GM12892 (cell line): ENCODE results near the gene TRIM17.
A peak's percentile ranks its signal among the peaks of the same experiment; 100 is the strongest.

Experiments
- DNase-seq: peaks from one replicate; pipeline ENCODE4 v3.0.0; 2011; ENCODE audit not compliant: insufficient read length
- FAIRE-seq: peaks from 2 replicates; lab custom pipeline; 2011; peaks lifted over from hg19 to GRCh38; lab: Jason Lieb, UNC
- POLR2A ChIP-seq: IDR thresholded peaks from 2 replicates; pipeline ENCODE4 v1.6.1; 2011; ENCODE audit warnings: low read depth, low read length, control low read depth
- POLR2AphosphoS5 ChIP-seq: IDR thresholded peaks from 2 replicates; pipeline ENCODE4 v1.6.1; 2011; ENCODE audit warnings: low read depth, low read length, control low read depth
- TAF1 ChIP-seq: IDR thresholded peaks from 2 replicates; pipeline ENCODE4 v1.6.1; 2011; ENCODE audit warnings: low read depth, mild to moderate bottlenecking, control low read depth, low read length, borderline replicate concordance

Gene TRIM17

GRCh38 chr1:228383773-228384172 is 32.9 kb downstream of the TRIM17 start:
- no peak for DNase-seq
- TF ChIP-seq TAF1 (no peak), POLR2A (no peak), POLR2AphosphoS5 (no peak)
- no peak for FAIRE-seq

DNA sequence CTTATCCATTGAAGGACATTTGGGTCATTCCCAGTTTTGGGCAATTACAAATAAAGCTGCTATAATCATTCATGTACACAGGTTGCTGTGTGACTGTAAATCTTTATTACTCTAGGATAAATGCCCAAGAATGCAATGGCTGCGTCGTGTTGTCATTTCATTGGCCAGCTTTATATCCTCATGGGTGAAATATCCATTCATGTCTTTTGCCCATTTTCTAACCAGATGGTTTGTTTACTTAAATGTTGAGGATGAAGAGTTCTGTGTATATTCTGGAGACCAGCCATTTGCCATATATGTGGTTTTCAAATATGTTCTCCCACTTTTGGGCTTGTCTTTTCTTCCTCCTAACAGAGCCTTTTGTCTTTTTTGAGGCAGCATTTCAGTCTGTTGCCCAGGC is 35.3 kb downstream of the TRIM17 start:
- no peak for TF ChIP-seq POLR2AphosphoS5
- no peak for TF ChIP-seq TAF1
- no peak for TF ChIP-seq POLR2A
- DNase-seq, result no peak
- FAIRE-seq, result no peak

GRCh38 chr1:228379666-228380065 is 37.0 kb downstream of the TRIM17 start:
- no peak for TF ChIP-seq POLR2A
- no peak for TF ChIP-seq TAF1
- TF ChIP-seq POLR2AphosphoS5, result no peak
- FAIRE-seq, result no peak
- no peak for DNase-seq

- FAIRE-seq (no peak), DNase-seq (no peak)
- TF ChIP-seq POLR2A (no peak), TAF1 (no peak), POLR2AphosphoS5 (no peak)
Measured at GRCh38 chr1:228378873-228379460, 37.7 kb downstream of the TRIM17 start.

DNA sequence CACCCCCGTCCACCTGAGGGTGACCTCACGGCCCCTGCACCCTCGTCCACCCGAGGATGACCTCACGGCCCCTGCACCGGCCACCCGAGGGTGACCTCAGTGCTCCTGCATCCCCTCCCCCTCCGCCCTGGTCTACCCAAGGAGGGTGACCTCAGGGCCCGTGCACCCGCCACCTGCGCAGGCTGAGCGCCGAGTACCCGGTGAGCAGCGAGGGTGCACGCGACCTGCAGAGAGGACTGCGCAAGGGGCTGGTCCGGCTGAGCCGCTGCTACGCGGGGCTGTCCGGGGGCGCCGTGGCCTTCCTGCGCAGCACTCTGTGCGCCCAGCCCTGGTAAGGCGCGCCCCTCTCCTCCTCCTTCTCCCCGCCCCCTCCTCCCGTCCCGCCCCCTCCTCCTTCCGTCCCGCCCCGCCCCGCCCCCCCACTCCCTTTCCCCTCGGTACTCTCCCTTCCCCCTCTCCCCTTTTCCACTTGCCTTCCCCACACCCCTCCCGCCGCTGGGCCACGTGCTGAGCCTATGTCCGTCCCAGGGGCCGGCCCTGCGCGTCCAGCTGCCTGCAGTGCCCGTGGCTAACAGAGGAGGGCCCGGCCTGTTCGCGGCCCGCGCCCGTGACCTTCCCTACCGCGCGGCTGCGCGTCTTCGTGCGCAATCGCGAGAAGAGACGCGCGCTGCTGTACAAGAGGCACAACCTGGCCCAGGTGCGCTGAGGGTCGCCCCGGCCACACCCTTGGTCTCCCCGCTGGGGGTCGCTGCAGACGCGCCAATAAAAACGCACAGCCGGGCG is 38.4 kb downstream of the TRIM17 start:
- DNase-seq (no peak), FAIRE-seq (no peak)
- no peak for TF ChIP-seq POLR2A
- no peak for TF ChIP-seq TAF1
- no peak for TF ChIP-seq POLR2AphosphoS5

DNA sequence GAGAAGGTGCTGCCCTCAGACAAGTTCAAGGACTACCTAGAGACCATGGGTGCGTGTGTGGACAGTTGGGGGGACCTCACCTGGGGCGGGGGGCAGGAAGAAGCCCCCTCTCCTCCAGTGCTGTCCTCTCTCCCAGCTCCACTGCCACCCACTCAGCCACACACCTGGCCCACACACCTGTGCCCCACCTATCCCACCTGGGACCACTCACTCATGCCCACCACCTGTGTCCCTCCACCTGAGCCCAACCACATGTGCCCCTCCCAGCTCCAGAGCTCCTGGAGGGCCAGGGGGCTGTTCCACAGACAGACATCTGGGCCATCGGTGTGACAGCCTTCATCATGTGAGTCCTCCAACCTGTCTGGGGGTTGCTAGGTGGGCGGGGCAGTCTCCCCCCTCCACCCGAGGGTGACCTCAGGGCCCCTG is 39.0 kb downstream of the TRIM17 start:
- no peak for TF ChIP-seq POLR2AphosphoS5
- no peak for TF ChIP-seq TAF1
- no peak for TF ChIP-seq POLR2A
- DNase-seq, result peak; percentile 19
- FAIRE-seq, result no peak

DNA sequence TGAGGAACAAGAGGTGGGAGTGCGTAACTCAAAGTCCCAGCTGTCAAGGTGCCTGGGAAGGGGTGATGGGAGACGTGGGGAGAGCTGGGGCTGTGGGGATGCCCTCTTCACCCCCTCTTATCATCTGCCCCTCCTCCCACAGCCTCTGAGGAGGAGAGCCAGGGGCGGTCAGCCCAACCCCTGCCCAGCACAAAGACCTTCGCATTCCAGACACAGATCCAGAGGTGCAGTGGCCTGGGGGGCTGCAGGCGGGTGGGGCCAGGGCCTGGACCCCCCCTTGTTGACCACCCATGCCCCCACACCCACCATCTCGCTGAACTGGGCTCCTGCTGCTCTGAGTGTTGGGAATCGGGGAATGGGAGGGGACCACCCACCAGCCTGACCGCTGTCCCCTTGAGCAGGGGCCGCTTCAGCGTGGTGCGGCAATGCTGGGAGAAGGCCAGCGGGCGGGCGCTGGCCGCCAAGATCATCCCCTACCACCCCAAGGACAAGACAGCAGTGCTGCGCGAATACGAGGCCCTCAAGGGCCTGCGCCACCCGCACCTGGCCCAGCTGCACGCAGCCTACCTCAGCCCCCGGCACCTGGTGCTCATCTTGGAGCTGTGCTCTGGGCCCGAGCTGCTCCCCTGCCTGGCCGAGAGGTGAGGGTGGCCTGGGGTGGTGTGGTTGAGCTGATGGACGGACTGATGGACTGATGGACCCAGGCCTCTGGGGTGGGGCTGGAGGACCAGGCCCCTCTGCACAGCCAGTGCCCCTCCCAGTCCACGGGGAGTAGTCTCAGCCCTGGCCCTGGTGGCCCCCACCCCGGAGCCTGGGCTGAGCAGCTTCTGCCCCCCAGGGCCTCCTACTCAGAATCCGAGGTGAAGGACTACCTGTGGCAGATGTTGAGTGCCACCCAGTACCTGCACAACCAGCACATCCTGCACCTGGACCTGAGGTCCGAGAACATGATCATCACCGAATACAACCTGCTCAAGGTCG is 39.7 kb downstream of the TRIM17 start:
- DNase-seq (no peak), FAIRE-seq (no peak)
- TF ChIP-seq POLR2AphosphoS5 (no peak), TAF1 (no peak), POLR2A (no peak)

DNA sequence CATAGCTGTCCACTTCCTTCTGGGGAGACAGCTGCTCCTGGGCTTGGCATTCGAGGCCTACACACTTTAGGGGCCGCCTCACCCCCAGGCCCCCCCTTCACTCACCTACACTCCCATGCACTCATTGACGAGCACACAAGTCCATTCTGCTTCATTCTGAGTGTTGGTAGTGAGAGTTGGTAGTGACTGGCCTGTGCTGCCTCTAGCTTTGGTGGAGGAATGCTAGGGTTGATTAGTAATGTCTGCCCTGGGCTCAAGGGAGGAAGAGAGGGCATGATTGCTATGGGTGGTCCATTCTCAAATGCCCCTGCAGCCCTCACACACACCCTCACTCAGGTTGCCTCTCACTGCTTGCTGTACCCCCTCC is 40.4 kb downstream of the TRIM17 start:
- DNase-seq, result no peak
- TF ChIP-seq POLR2AphosphoS5, result no peak
- no peak for TF ChIP-seq POLR2A
- no peak for FAIRE-seq

DNA sequence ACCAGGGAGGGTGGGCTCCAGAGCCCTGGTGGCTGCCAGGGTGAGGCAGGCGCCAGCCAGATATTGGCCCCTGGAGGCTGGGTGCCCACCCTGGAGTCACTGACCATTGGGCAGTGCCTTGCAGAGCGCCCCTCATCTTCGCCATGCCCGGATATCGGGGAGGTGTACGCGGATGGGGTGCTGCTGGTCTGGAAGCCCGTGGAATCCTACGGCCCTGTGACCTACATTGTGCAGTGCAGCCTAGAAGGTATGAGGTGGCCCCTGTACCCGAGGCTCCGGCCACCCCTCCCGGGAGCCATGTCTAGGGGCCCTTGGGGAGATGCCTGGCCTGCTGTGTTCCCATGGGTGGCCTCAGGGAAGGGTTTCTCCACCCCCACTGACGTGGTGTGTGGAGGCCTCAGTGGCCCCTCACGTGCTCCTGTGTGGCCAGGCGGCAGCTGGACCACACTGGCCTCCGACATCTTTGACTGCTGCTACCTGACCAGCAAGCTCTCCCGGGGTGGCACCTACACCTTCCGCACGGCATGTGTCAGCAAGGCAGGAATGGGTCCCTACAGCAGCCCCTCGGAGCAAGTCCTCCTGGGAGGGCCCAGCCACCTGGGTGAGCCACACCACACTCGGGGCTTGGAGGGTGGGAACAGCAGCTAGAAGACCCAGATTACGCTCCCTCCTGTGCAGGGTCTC is 40.9 kb downstream of the TRIM17 start:
- TF ChIP-seq POLR2AphosphoS5, result no peak
- TF ChIP-seq TAF1, result no peak
- TF ChIP-seq POLR2A, result no peak
- FAIRE-seq, result no peak
- peak; percentile 20 for DNase-seq

GRCh38 chr1:228374711-228375577 is 41.7 kb downstream of the TRIM17 start:
- no peak for TF ChIP-seq TAF1
- TF ChIP-seq POLR2AphosphoS5, result no peak
- no peak for TF ChIP-seq POLR2A
- DNase-seq (peak; percentile 23), FAIRE-seq (no peak)
